H9 (cell line): ENCODE measurements around the gene CALY. TPM values are rescaled to one million over a fixed set of nuclear protein-coding genes. Genes with fewer than 3 reads are reported as not detected.

Source experiments
- DNase-seq: peaks from one replicate; pipeline ENCODE4 v3.0.0-alpha.2; 2017
- H2AFZ ChIP-seq: one replicate; pipeline ENCODE4 v1.6.1; 2013; ENCODE audit warnings: mild to moderate bottlenecking, low read length, control low read depth, moderate library complexity
- H2AK5ac ChIP-seq: 2 replicates; pipeline ENCODE4 v1.6.1; 2013; ENCODE audit warnings: low read length, control low read depth, mixed read lengths; ENCODE audit not compliant: insufficient read length
- H2BK120ac ChIP-seq: one replicate; pipeline ENCODE4 v1.6.1; 2013; ENCODE audit warnings: low read depth, mild to moderate bottlenecking, low read length, control low read depth, inconsistent platforms; ENCODE audit not compliant: poor library complexity, severe bottlenecking
- H2BK12ac ChIP-seq: 2 replicates; pipeline ENCODE4 v1.6.1; 2013; ENCODE audit warnings: low read length, control low read depth, mixed read lengths, low read depth; ENCODE audit not compliant: insufficient read length
- H2BK15ac ChIP-seq: 2 replicates; pipeline ENCODE4 v1.6.1; 2013; ENCODE audit warnings: low read depth, low read length, control low read depth
- H2BK20ac ChIP-seq: one replicate; pipeline ENCODE4 v1.6.1; 2013; ENCODE audit warnings: low read depth, mild to moderate bottlenecking, low read length, control low read depth, inconsistent platforms; ENCODE audit not compliant: poor library complexity, severe bottlenecking
- H2BK5ac ChIP-seq: 2 replicates; pipeline ENCODE4 v1.6.1; 2013; ENCODE audit warnings: low read length, control low read depth, mixed read lengths; ENCODE audit not compliant: insufficient read length
- H3K14ac ChIP-seq: 2 replicates; pipeline ENCODE4 v1.6.1; 2013; ENCODE audit warnings: low read length, control low read depth; ENCODE audit not compliant: insufficient read depth
- H3K18ac ChIP-seq: 2 replicates; pipeline ENCODE4 v1.6.1; 2013; ENCODE audit warnings: low read depth, mild to moderate bottlenecking, mixed read lengths, low read length, control low read depth; ENCODE audit not compliant: insufficient read length
- H3K23ac ChIP-seq: 2 replicates; pipeline ENCODE4 v1.6.1; 2013; ENCODE audit warnings: low read length, control low read depth, mixed read lengths, low read depth; ENCODE audit not compliant: insufficient read length
- H3K23me2 ChIP-seq: 2 replicates; pipeline ENCODE4 v1.6.1; 2013; ENCODE audit warnings: low read depth, mild to moderate bottlenecking, mixed read lengths, low read length, control low read depth; ENCODE audit not compliant: insufficient read length, poor library complexity, severe bottlenecking
- H3K27ac ChIP-seq: 2 replicates; pipeline ENCODE4 v1.5.1; 2013; ENCODE audit warnings: low read length, control low read depth, mixed read lengths, low read depth; ENCODE audit not compliant: insufficient read length
- H3K27me3 ChIP-seq: 2 replicates; pipeline ENCODE4 v1.6.1; 2013; ENCODE audit warnings: low read length, control low read depth, inconsistent platforms; ENCODE audit not compliant: insufficient read depth
- H3K4ac ChIP-seq: 2 replicates; pipeline ENCODE4 v1.6.1; 2013; ENCODE audit warnings: low read depth, mild to moderate bottlenecking, control low read depth, inconsistent platforms, low read length, moderate library complexity
- H3K4me1 ChIP-seq: 2 replicates; pipeline ENCODE4 v1.6.1; 2013; ENCODE audit warnings: low read length, control low read depth, inconsistent platforms; ENCODE audit not compliant: insufficient read depth
- H3K4me2 ChIP-seq: 2 replicates; pipeline ENCODE4 v1.6.1; 2013; ENCODE audit warnings: low read length, control low read depth, mixed read lengths; ENCODE audit not compliant: insufficient read length, insufficient read depth
- H3K56ac ChIP-seq: 2 replicates; pipeline ENCODE4 v1.6.1; 2013; ENCODE audit warnings: low read depth, mild to moderate bottlenecking, mixed read lengths, low read length, control low read depth; ENCODE audit not compliant: insufficient read length
- H3K79me1 ChIP-seq: 2 replicates; pipeline ENCODE4 v1.6.1; 2013; ENCODE audit warnings: low read depth, mild to moderate bottlenecking, moderate library complexity, low read length, control low read depth, inconsistent platforms; ENCODE audit not compliant: insufficient read depth, poor library complexity, severe bottlenecking
- H3K79me2 ChIP-seq: 2 replicates; pipeline ENCODE4 v1.6.1; 2013; ENCODE audit warnings: low read length, control low read depth, inconsistent platforms; ENCODE audit not compliant: insufficient read depth
- H3K9ac ChIP-seq: 2 replicates; pipeline ENCODE4 v1.6.1; 2013; ENCODE audit warnings: low read length, control low read depth, mixed read lengths; ENCODE audit not compliant: insufficient read length; ENCODE audit errors: extremely low read depth
- H3K9me3 ChIP-seq: one replicate; pipeline ENCODE4 v1.6.1; 2013; ENCODE audit warnings: low read depth, low read length, inconsistent platforms; ENCODE audit not compliant: control insufficient read depth
- H3T11ph ChIP-seq: one replicate; pipeline ENCODE4 v1.6.1; 2013; ENCODE audit warnings: mild to moderate bottlenecking, low read length, control low read depth, inconsistent platforms
- H4K20me1 ChIP-seq: one replicate; pipeline ENCODE4 v1.6.1; 2013; ENCODE audit not compliant: control insufficient read depth, insufficient read length, insufficient read depth
- H4K5ac ChIP-seq: 2 replicates; pipeline ENCODE4 v1.6.1; 2013; ENCODE audit warnings: low read depth, mild to moderate bottlenecking, mixed read lengths, low read length, control low read depth; ENCODE audit not compliant: insufficient read length
- H4K8ac ChIP-seq: replicated peaks from 2 replicates; pipeline ENCODE4 v1.6.1; 2013; ENCODE audit warnings: low read length, control low read depth, mixed read lengths, low read depth; ENCODE audit not compliant: insufficient read length
- H4K91ac ChIP-seq: 2 replicates; pipeline ENCODE4 v1.6.1; 2013; ENCODE audit warnings: low read depth, mild to moderate bottlenecking, moderate library complexity, mixed read lengths, low read length, control low read depth; ENCODE audit not compliant: insufficient read length
- H3K27ac Mint-ChIP-seq, 3 experiments: 2 replicates in 2 of 3; 3 replicates in 1 of 3; pipeline ENCODE4 v1.8.0; 2020 to 2021; ENCODE audit warnings: mixed read lengths in 3 of 3, mild to moderate bottlenecking in 1 of 3, moderate library complexity in 1 of 3
- H3K27me3 Mint-ChIP-seq: 2 replicates; pipeline ENCODE4 v1.8.0; 2021; ENCODE audit warnings: low read depth, mild to moderate bottlenecking, moderate library complexity, mixed read lengths
- H3K36me3 Mint-ChIP-seq, 3 experiments: 2 replicates in 2 of 3; 3 replicates in 1 of 3; pipeline ENCODE4 v1.8.0; 2020 to 2021; ENCODE audit warnings: low read depth in 3 of 3, mixed read lengths in 3 of 3; ENCODE audit not compliant: insufficient read depth in 1 of 3
- H3K4me1 Mint-ChIP-seq, 2 experiments: 2 replicates each; pipeline ENCODE4 v1.8.0; 2020; ENCODE audit warnings: mixed read lengths in 2 of 2
- H3K4me3 Mint-ChIP-seq, 2 experiments: 2 replicates in 1 of 2; 3 replicates in 1 of 2; pipeline ENCODE4 v1.8.0; 2020 to 2021; ENCODE audit warnings: mild to moderate bottlenecking in 2 of 2, mixed read lengths in 2 of 2, moderate library complexity in 1 of 2
- H3K9me3 Mint-ChIP-seq, 2 experiments: 2 replicates in 1 of 2; 3 replicates in 1 of 2; pipeline ENCODE4 v1.8.0; 2020; ENCODE audit warnings: mild to moderate bottlenecking in 2 of 2, mixed read lengths in 2 of 2, moderate library complexity in 1 of 2
- WGBS: extraction: QIAGEN DNeasy Blood & Tissue Kit; methylation state at CpG from one replicate; pipeline ENCODE4 v1.1.7; 2013; ENCODE audit warnings: missing lambda C conversion rate, low lambda C conversion rate, mixed read lengths; ENCODE audit not compliant: insufficient read length; ENCODE audit errors: extremely low coverage; 5-methylcytosine and 5-hydroxymethylcytosine counted together
- total RNA-seq: library from RNA; stranded (reverse); gene quantifications from 2 replicates; pipeline ENCODE4 v1.2.1, GENCODE V29; 2021
- TF ChIP-seq, protein P1 (sequence below): fragments of 200-600 bp; sonication (generic); conservative IDR thresholded peaks from 3 replicates; pipeline ENCODE4 v1.8.0; 2021; ENCODE audit warnings: antibody characterized with exemption, mild to moderate bottlenecking

Gene CALY
- total RNA-seq, 1 experiment from 2014 or later = 2.9 TPM

DNA sequence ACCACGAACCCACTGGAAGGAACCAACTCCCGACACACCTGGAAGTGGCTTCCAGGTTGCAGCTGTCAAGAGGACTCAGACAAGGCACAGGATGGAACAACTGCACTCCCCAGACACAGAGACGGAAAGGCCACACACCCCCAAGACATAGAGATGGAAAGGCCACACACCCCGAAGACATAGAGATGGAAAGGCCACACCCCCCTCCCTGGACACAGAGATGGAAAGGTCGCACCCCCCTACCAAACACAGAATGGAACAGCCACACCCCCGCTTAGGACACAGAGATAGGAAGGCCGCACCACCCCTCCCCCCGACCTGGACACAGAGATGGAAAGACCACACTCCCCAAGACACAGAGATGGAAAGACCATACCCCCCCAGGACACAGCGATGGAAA is 20.4 kb downstream of the CALY start:
- no peak overlapping the region for H2BK12ac ChIP-seq
- no peak for DNase-seq
- H2AFZ ChIP-seq = no peak overlapping the region
- no peak overlapping the region for H2BK120ac ChIP-seq
- H3K9ac ChIP-seq = no peak overlapping the region
- no peak overlapping the region for H3K56ac ChIP-seq
- peaks cover 2 to 17% (median 15%) of the 10 kb centered on the region in 3 experiments; a peak in 6 of 7 replicates for H3K36me3 Mint-ChIP-seq
- H3K4ac ChIP-seq = no peak overlapping the region
- no peaks in the 10 kb centered on the region for H3K23me2 ChIP-seq
- H3K27ac Mint-ChIP-seq = no peak overlapping the region
- no peak overlapping the region for H3K18ac ChIP-seq
- peaks cover 25% of the 10 kb centered on the region for H3K27me3 Mint-ChIP-seq
- H4K5ac ChIP-seq = no peak overlapping the region
- peaks cover 4 to 5% of the 10 kb centered on the region in 2 experiments; a peak in 4 of 5 replicates for H3K9me3 Mint-ChIP-seq
- no peak overlapping the region for H2BK5ac ChIP-seq
- no peak overlapping the region for H2AK5ac ChIP-seq
- H4K91ac ChIP-seq = no peak overlapping the region
- no peak overlapping the region for H2BK15ac ChIP-seq
- H3K9me3 ChIP-seq = no peaks in the 10 kb centered on the region
- no peak overlapping the region for H3T11ph ChIP-seq
- H3K23ac ChIP-seq = no peak overlapping the region
- peaks cover 4% of the 10 kb centered on the region; the same call in 1 of the 2 replicates for H3K27me3 ChIP-seq
- no peaks in the 10 kb centered on the region for H3K4me1 ChIP-seq
- H3K4me1 Mint-ChIP-seq = peaks cover 0 to 9% of the 10 kb centered on the region in 2 experiments; a peak in 1 of 4 replicates
- H2BK20ac ChIP-seq = no peak overlapping the region
- H4K20me1 ChIP-seq = no peaks in the 10 kb centered on the region
- TF ChIP-seq, protein P1, sequence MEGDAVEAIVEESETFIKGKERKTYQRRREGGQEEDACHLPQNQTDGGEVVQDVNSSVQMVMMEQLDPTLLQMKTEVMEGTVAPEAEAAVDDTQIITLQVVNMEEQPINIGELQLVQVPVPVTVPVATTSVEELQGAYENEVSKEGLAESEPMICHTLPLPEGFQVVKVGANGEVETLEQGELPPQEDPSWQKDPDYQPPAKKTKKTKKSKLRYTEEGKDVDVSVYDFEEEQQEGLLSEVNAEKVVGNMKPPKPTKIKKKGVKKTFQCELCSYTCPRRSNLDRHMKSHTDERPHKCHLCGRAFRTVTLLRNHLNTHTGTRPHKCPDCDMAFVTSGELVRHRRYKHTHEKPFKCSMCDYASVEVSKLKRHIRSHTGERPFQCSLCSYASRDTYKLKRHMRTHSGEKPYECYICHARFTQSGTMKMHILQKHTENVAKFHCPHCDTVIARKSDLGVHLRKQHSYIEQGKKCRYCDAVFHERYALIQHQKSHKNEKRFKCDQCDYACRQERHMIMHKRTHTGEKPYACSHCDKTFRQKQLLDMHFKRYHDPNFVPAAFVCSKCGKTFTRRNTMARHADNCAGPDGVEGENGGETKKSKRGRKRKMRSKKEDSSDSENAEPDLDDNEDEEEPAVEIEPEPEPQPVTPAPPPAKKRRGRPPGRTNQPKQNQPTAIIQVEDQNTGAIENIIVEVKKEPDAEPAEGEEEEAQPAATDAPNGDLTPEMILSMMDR = no peak
- no peak overlapping the region for H4K8ac ChIP-seq
- H3K4me3 Mint-ChIP-seq = no peak overlapping the region
- no peak overlapping the region for H3K4me2 ChIP-seq
- WGBS = no CpG with 5 or more reads among the region's 9 CpGs
- H3K79me1 ChIP-seq = no peaks in the 10 kb centered on the region
- H3K79me2 ChIP-seq = no peaks in the 10 kb centered on the region
- H3K27ac ChIP-seq = no peak overlapping the region
- no peak overlapping the region for H3K14ac ChIP-seq
